LNCaP clone FGC (cell line): Measurements from ENCODE around the gene VPS35L.

Source experiments
- DNase-seq: peaks from one replicate; pipeline ENCODE4 v3.0.0-alpha.2; 2011; ENCODE audit warnings: low read depth
- H3K4me3 ChIP-seq: 2 replicates; pipeline ENCODE4 v1.5.1; 2011; ENCODE audit warnings: mild to moderate bottlenecking, low read depth, low read length, control low read depth
- CTCF ChIP-seq: IDR thresholded peaks from 2 replicates; pipeline ENCODE4 v1.5.1; 2012; ENCODE audit warnings: mild to moderate bottlenecking; ENCODE audit not compliant: control insufficient read depth, insufficient read depth; ENCODE audit errors: extremely low read depth

Gene VPS35L

GRCh38 chr16:19683453-19684236, 128.1 kb downstream of the VPS35L start:
- H3K4me3 ChIP-seq: no peak overlapping the region
- TF ChIP-seq CTCF: no peak
- DNase-seq: no peak

GRCh38 chr16:19685176-19685575, 129.7 kb downstream of the VPS35L start:
- H3K4me3 ChIP-seq: no peak overlapping the region
- TF ChIP-seq CTCF: no peak
- no peak for DNase-seq

DNA sequence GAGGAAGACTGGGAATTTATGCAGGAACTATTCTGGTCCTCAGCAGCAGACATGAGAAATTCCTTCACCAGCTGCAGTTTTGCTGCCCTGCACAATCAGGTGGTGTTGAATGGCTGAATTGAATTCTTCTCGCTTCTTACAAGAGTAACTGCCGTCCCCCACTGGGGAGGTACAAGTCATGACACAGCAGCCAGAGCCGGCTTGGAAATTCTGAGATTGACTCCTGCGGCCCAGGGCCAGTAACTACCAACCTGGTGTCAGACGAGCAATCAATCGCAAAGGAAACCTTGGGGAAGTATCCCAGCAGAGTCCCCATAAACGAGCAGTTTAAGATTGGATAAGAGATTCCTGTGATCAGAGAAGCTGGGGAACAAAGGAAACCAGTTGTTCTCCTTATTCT, 131.8 kb downstream of the VPS35L start:
- no peak for DNase-seq
- no peak overlapping the region for H3K4me3 ChIP-seq
- no peak for TF ChIP-seq CTCF

DNA sequence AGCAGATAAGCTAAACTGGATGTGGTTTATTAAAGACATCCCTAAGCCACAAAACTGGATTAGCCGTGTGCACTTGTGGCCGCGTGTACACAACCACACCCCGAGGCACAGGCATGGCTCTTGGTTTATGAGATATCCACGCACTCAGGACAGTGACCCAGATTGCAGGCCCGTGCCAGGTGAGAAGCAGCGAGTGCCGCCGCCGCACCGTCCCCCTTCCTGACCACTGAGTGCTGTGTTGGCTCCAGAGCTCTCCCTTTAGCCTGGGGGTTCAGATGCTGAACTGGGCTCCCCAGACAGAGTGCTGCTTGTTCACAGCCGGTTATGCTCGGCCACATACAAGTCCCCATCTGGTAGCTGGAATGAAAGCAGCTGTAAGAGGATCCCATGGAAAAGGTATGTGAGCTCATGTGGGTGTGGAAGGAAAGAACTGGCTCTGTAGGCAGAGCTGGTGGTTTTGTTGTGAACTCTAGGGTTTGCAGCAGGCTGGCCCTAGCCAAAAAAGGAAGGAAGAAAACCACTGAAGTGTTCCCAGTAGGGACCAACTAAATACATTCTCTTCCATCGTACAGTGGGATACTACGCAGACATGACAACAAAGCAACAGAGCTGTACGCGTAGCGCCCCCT, 133.0 kb downstream of the VPS35L start:
- DNase-seq: no peak
- no peak for TF ChIP-seq CTCF
- no peak overlapping the region for H3K4me3 ChIP-seq

DNA sequence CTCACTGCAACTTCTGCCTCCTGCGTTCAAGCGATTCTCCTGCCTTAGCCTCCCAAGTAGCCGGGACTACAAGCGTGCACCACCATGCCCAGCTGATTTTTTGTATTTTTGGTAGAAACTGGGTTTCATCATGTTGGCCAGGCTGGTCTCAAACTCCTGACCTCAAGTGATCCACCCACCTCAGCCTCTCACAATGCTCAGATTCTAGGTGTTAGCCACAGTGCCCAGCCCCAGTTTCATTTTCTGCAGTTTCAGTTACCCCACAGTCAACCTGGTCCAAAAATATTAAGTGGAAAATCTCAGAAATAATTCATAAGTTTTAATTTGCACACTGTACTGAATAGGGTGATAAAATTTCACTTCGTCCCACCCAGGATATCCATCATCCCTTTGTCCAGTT, 133.8 kb downstream of the VPS35L start:
- H3K4me3 ChIP-seq: no peak overlapping the region
- no peak for TF ChIP-seq CTCF
- no peak for DNase-seq

DNA sequence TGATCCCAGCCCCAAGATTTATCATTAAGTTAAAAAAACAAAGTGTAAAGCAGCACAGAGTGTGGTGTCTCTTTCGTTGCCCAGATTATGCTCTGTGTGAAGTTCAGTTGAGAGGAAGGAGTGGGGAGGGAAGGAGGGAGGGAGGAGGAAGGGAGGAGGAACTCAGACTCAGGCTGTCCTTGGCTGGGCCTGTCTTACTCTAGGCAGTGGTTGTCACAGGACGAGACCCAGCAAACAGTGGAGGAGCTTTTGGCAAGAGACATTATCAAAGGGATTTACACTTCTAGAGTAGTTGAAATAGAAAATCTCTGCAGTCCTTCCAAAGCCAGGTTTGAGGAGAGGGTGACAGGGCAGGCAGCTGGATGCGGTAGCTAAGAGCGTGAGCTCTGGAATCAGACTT, 134.7 kb downstream of the VPS35L start:
- H3K4me3 ChIP-seq: no peak overlapping the region
- no peak for TF ChIP-seq CTCF
- no peak for DNase-seq
